Chondrocyte (in vitro differentiated cells): ENCODE measurements around the gene PRDM7. TPM values are rescaled to one million over a fixed set of nuclear protein-coding genes. Genes with fewer than 3 reads are reported as not detected.

Source experiments
- DNase-seq: peaks from one replicate; pipeline ENCODE4 v3.0.0; 2021; ENCODE audit warnings: mixed read lengths, low spot score
- H3K27ac Mint-ChIP-seq: one replicate; pipeline ENCODE4 v1.8.0; 2021; ENCODE audit warnings: mild to moderate bottlenecking, moderate library complexity, mixed read lengths; ENCODE audit not compliant: unreplicated experiment
- H3K27me3 Mint-ChIP-seq: 2 replicates; pipeline ENCODE4 v1.8.0; 2021; ENCODE audit warnings: low read depth, mixed read lengths
- H3K36me3 Mint-ChIP-seq: 2 replicates; pipeline ENCODE4 v1.8.0; 2021; ENCODE audit warnings: low read depth, mixed read lengths
- H3K4me1 Mint-ChIP-seq: 2 replicates; pipeline ENCODE4 v1.8.0; 2021; ENCODE audit warnings: low read depth, mild to moderate bottlenecking, mixed read lengths
- H3K4me3 Mint-ChIP-seq: one replicate; pipeline ENCODE4 v1.8.0; 2021; ENCODE audit warnings: mild to moderate bottlenecking, moderate library complexity, mixed read lengths; ENCODE audit not compliant: unreplicated experiment
- H3K9me3 Mint-ChIP-seq: 2 replicates; pipeline ENCODE4 v1.8.0; 2021; ENCODE audit warnings: low read depth, mixed read lengths
- CTCF ChIP-seq: fragments of 200-600 bp; sonication (generic); IDR thresholded peaks from 2 replicates; pipeline ENCODE4 v1.5.0; 2021; ENCODE audit warnings: antibody characterized with exemption, mild to moderate bottlenecking, moderate library complexity
- total RNA-seq: library from RNA; stranded (reverse); gene quantifications from 3 replicates; pipeline ENCODE4 v1.2.1, GENCODE V29; 2021

The PRDM7 gene
- total RNA-seq, 1 donor from 2014 or later: not detected

- Mint-ChIP-seq H3K4me3 (no peak overlapping the region), H3K9me3 (no peaks in the 10 kb centered on the region), H3K36me3 (no peaks in the 10 kb centered on the region), H3K27ac (no peak overlapping the region), H3K27me3 (no peaks in the 10 kb centered on the region), H3K4me1 (peaks cover 21% of the 10 kb centered on the region)
- DNase-seq: no peak
- TF ChIP-seq CTCF: no peak
These were observed 1.4 kb upstream of the PRDM7 start for GRCh38 chr16:90078579-90078895.

- Mint-ChIP-seq H3K4me1 (peaks cover 21% of the 10 kb centered on the region), H3K4me3 (peak overlapping the region; percentile 83), H3K9me3 (no peaks in the 10 kb centered on the region), H3K27ac (peak overlapping the region; percentile 95), H3K27me3 (no peaks in the 10 kb centered on the region), H3K36me3 (no peaks in the 10 kb centered on the region)
- TF ChIP-seq CTCF: peak; percentile 53
- DNase-seq: no peak
These were observed 837 bp upstream of the PRDM7 start for GRCh38 chr16:90077757-90078578.

- H3K4me1 Mint-ChIP-seq: peaks cover 14% of the 10 kb centered on the region
- H3K27me3 Mint-ChIP-seq: peaks cover 4% of the 10 kb centered on the region
- TF ChIP-seq CTCF: no peak
- H3K4me3 Mint-ChIP-seq: no peak overlapping the region
- no peaks in the 10 kb centered on the region for H3K36me3 Mint-ChIP-seq
- no peak for DNase-seq
- peaks cover 9% of the 10 kb centered on the region for H3K9me3 Mint-ChIP-seq
- H3K27ac Mint-ChIP-seq: no peak overlapping the region
These were observed 4.6 kb downstream of the PRDM7 start for GRCh38 chr16:90072442-90073105.

- no peak for DNase-seq
- Mint-ChIP-seq H3K4me1 (peaks cover 3% of the 10 kb centered on the region), H3K27me3 (peaks cover 6% of the 10 kb centered on the region), H3K9me3 (peaks cover 9% of the 10 kb centered on the region), H3K36me3 (no peaks in the 10 kb centered on the region), H3K27ac (no peak overlapping the region), H3K4me3 (no peak overlapping the region)
- no peak for TF ChIP-seq CTCF
These were observed 6.7 kb downstream of the PRDM7 start for GRCh38 chr16:90070440-90070839.

GRCh38 chr16:90061437-90061836, 15.7 kb downstream of the PRDM7 start:
- TF ChIP-seq CTCF: no peak
- H3K27ac Mint-ChIP-seq: no peak overlapping the region
- DNase-seq: no peak
- no peak overlapping the region for H3K4me3 Mint-ChIP-seq
- peaks cover 6% of the 10 kb centered on the region for H3K4me1 Mint-ChIP-seq
- no peaks in the 10 kb centered on the region for H3K36me3 Mint-ChIP-seq
- H3K9me3 Mint-ChIP-seq: no peaks in the 10 kb centered on the region
- peaks cover 9% of the 10 kb centered on the region for H3K27me3 Mint-ChIP-seq
